ENCODE measurements around the gene KNTC1.
"Not testable (repeated sequence)": the region's sequence is repeated elsewhere in the genome, so short reads cannot be mapped to it uniquely, and the experiment has no call there.

DNA sequence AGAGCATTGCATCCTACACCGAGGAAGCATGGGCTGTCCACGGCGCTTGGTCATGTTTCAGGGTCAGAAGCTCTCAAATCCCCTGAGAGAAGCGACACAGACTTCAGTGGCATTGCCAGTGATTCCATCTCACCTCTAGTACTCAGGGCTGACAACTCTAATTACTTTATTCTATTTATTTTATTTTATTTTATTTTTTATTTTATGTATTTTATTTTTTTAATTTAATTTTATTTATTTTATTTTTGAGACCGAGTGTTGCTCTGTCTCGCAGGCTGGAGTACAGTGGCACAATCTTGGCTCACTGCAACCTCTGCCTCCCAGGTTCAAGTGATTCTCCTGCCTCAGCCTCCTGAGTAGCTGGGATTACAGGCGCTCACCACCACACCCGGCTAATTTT is 126.2 kb downstream of the KNTC1 start:
- TF ChIP-seq, protein P1, sequence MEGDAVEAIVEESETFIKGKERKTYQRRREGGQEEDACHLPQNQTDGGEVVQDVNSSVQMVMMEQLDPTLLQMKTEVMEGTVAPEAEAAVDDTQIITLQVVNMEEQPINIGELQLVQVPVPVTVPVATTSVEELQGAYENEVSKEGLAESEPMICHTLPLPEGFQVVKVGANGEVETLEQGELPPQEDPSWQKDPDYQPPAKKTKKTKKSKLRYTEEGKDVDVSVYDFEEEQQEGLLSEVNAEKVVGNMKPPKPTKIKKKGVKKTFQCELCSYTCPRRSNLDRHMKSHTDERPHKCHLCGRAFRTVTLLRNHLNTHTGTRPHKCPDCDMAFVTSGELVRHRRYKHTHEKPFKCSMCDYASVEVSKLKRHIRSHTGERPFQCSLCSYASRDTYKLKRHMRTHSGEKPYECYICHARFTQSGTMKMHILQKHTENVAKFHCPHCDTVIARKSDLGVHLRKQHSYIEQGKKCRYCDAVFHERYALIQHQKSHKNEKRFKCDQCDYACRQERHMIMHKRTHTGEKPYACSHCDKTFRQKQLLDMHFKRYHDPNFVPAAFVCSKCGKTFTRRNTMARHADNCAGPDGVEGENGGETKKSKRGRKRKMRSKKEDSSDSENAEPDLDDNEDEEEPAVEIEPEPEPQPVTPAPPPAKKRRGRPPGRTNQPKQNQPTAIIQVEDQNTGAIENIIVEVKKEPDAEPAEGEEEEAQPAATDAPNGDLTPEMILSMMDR (IDR thresholded peaks at IDR 0.05) = not testable (repeated sequence)
- TF ChIP-seq EZH2 (IDR thresholded peaks at IDR 0.05) = not testable (repeated sequence)
